A549 (cell line): ENCODE results near the gene MED13L. TPM values are rescaled to one million over a fixed set of nuclear protein-coding genes. Genes with fewer than 3 reads are reported as not detected.

Experiments used
- ATAC-seq, 2 experiments: fragments of 200-7000 bp in 1 of 2; fragments of >200 bp in 1 of 2; cut with Nextera tagmentation in 1 of 2; cut with Tn5 transposase in 1 of 2; 3 replicates each; pipeline versions ENCODE4 v1.8.0 to v1.9.1; 2018 to 2020; ENCODE audit warnings: mild to moderate bottlenecking in 1 of 2, moderate library complexity in 1 of 2
- CTCF ChIA-PET: fragments of 300-600 bp; sonication (Branson Sonifier 250); formaldehyde crosslinking; extraction: SDS; loops from one replicate; lab custom pipeline; 2021; ENCODE audit warnings: antibody characterized with exemption, inconsistent platforms; lab: Yijun Ruan, JAX
- POLR2A ChIA-PET: fragments of 350-600 bp; formaldehyde crosslinking; extraction: SDS; loops from one replicate; lab custom pipeline; 2021; ENCODE audit warnings: antibody characterized with exemption, inconsistent platforms; lab: Yijun Ruan, JAX
- DNase-seq, 2 experiments: peaks; one replicate each; pipeline versions ENCODE4 v3.0.0 to v3.0.0-alpha.2; 2011 to 2016; ENCODE audit warnings: low read depth in 1 of 2, low spot score in 1 of 2
- FAIRE-seq: peaks from 2 replicates; lab custom pipeline; 2011; peaks lifted over from hg19 to GRCh38; lab: Jason Lieb, UNC
- H3K27ac ChIP-seq, 2 experiments: fragments of >200 bp; sonication (Bioruptor Twin); formaldehyde crosslinking; 3 replicates each; pipeline ENCODE4 v1.5.1; 2016 to 2017
- H3K4me1 ChIP-seq: fragments of >200 bp; sonication (Bioruptor Twin); formaldehyde crosslinking; 3 replicates; pipeline ENCODE4 v1.6.1; 2016
- H3K4me2 ChIP-seq: fragments of >200 bp; sonication (Bioruptor Twin); formaldehyde crosslinking; 3 replicates; pipeline ENCODE4 v1.6.1; 2016
- H3K4me3 ChIP-seq: fragments of >200 bp; sonication (Bioruptor Twin); formaldehyde crosslinking; 3 replicates; pipeline ENCODE4 v1.5.1; 2016
- H3K9me3 ChIP-seq: fragments of >200 bp; sonication (Bioruptor Twin); formaldehyde crosslinking; 3 replicates; pipeline ENCODE4 v1.6.1; 2016
- BHLHE40 ChIP-seq: IDR thresholded peaks from 2 replicates; pipeline ENCODE4 v1.6.1; 2012; ENCODE audit warnings: low read depth, low read length, inconsistent platforms
- CBX8 ChIP-seq: fragments of 200-600 bp; sonication (generic); IDR thresholded peaks from 2 replicates; pipeline ENCODE4 v1.6.1; 2016
- CEBPB ChIP-seq, 2 experiments: fragments of >200 bp in 1 of 2; sonication (Bioruptor Twin) in 1 of 2; formaldehyde crosslinking in 1 of 2; IDR thresholded peaks; 2 replicates each; pipeline ENCODE4 v1.6.1; 2012 to 2016
- FOSL2 ChIP-seq, 2 experiments: fragments of 450-650 bp in 1 of 2; fragments of >200 bp in 1 of 2; sonication (Bioruptor Twin) in 1 of 2; formaldehyde crosslinking; IDR thresholded peaks; 2 replicates each; pipeline versions ENCODE4 v1.5.0 to v1.6.1; 2016 to 2020; ENCODE audit warnings: mild to moderate bottlenecking in 1 of 2, moderate library complexity in 1 of 2
- RCOR1 ChIP-seq: fragments of 150-350 bp; IDR thresholded peaks from 2 replicates; pipeline ENCODE4 v1.6.1; 2014; ENCODE audit warnings: antibody characterized with exemption, low read length, low read depth
- RNF2 ChIP-seq: fragments of 200-600 bp; sonication (generic); IDR thresholded peaks from 2 replicates; pipeline ENCODE4 v1.6.1; 2016; ENCODE audit warnings: low read depth, mild to moderate bottlenecking, antibody characterized with exemption, moderate library complexity, borderline replicate concordance
- ZNF302 ChIP-seq: fragments of 250-450 bp; sonication (Bioruptor Pico); IDR thresholded peaks from 2 replicates; pipeline ENCODE4 v1.9.0; 2021; ENCODE audit warnings: inconsistent platforms, mild to moderate bottlenecking, moderate library complexity
- ZSCAN20 ChIP-seq: fragments of 250-450 bp; sonication (Bioruptor Pico); IDR thresholded peaks from 2 replicates; pipeline ENCODE4 v1.8.0; 2022; ENCODE audit warnings: mild to moderate bottlenecking, moderate library complexity
- WGBS: methylation state at CpG from one replicate; pipeline ENCODE4 v1.1.6; 2017; ENCODE audit errors: missing lambda C conversion rate; 5-methylcytosine and 5-hydroxymethylcytosine counted together
- polyA plus RNA-seq, 4 experiments: library from polyadenylated mRNA; depleted of rRNA in 3 of 4; stranded (reverse); fragments of >200 nt; fragmentation: RNase III in 1 of 4; extraction: RNeasy Plus Mini Kit Qiagen cat#74134 plus additional on column Dnase treatment in 1 of 4; gene quantifications; 2 replicates in 3 of 4; 3 replicates in 1 of 4; pipeline ENCODE4 v1.2.3, GENCODE V29; 2011 to 2017
- TF ChIP-seq, protein P1 (sequence below): fragments of 450-650 bp; IDR thresholded peaks from 2 replicates; pipeline ENCODE4 v1.6.1; 2014; ENCODE audit warnings: antibody characterized with exemption
- TF ChIP-seq, protein P2 (sequence below): IDR thresholded peaks from 2 replicates; pipeline ENCODE4 v1.6.1; 2012
- TF ChIP-seq, protein P3 (sequence below): fragments of 250-450 bp; sonication (Bioruptor Pico); IDR thresholded peaks from 2 replicates; pipeline ENCODE4 v1.5.0; 2021; ENCODE audit warnings: mild to moderate bottlenecking, moderate library complexity, borderline replicate concordance
- TF ChIP-seq, protein P4 (sequence below): fragments of >200 bp; sonication (Bioruptor Twin); formaldehyde crosslinking; IDR thresholded peaks from 3 replicates; pipeline ENCODE4 v1.5.1; 2016

Gene MED13L
- polyA plus RNA-seq, 2 of the 4 experiments (the other 2 are of a cell fraction), result 23.2 to 134 TPM

DNA sequence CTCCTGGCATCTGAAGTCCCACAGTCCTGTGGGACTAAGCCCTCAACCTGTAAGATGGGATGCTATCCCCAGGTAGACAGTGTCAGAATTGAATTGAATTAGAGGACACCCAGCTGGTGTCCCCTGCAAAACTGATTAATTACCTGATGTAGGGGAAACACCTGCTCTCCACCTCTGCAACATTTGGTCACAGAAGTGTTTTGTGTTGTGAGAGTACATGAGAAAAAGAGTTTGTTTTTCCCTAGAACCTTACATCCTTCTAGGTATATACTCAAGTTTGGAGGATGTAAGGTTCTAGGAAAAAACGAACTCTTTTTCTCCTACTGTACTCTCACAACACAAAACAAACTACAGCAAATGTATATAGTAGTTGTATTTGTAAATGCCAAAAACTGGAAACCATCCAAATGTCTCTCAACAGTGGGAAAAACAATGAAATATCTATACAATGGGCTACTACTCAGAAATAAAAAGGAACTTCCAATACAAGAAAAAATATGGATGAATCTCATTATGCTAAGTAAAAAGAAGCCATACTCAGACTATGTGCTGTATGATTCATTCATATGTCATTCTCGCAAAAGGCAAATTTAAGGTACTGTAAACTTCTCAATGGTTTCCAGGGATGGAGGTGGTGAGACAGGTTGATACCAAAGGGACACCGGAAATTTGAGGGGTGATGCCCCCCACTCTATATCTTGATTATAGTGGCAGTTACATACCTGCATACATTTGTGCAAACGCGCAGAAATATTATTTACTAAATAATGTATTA lies 160.7 kb downstream of the MED13L start:
- Histone ChIP-seq H3K9me3 (no peaks in the 10 kb centered on the region), H3K4me2 (peak overlapping the region; percentile 12; the same call in 2 of the 3 replicates), H3K4me3 (no peak overlapping the region)
- DNase-seq, result no peak
- CTCF ChIA-PET, result no interaction called here
- no peak for TF ChIP-seq CBX8
- TF ChIP-seq FOSL2 (IDR thresholded peaks at IDR 0.05), result no peak
- 0 out of 2 replicates have a peak, but pooled peaks have one; percentile 7 for TF ChIP-seq FOSL2 (CRISPR knock-in tag; IDR thresholded peaks at IDR 0.05)
- TF ChIP-seq, all 56 proteins: peak for 1
- Histone ChIP-seq H3K4me1 (peaks cover 60% of the 10 kb centered on the region), H3K27ac (no peak overlapping the region)
- ATAC-seq (peak in 1 of 2 experiments; percentile 15; a peak in 1 of 6 replicates), FAIRE-seq (no peak)
- WGBS, result 79% methylated on average over 5 of the region's 5 CpGs
- POLR2A ChIA-PET, result no interaction called here

DNA sequence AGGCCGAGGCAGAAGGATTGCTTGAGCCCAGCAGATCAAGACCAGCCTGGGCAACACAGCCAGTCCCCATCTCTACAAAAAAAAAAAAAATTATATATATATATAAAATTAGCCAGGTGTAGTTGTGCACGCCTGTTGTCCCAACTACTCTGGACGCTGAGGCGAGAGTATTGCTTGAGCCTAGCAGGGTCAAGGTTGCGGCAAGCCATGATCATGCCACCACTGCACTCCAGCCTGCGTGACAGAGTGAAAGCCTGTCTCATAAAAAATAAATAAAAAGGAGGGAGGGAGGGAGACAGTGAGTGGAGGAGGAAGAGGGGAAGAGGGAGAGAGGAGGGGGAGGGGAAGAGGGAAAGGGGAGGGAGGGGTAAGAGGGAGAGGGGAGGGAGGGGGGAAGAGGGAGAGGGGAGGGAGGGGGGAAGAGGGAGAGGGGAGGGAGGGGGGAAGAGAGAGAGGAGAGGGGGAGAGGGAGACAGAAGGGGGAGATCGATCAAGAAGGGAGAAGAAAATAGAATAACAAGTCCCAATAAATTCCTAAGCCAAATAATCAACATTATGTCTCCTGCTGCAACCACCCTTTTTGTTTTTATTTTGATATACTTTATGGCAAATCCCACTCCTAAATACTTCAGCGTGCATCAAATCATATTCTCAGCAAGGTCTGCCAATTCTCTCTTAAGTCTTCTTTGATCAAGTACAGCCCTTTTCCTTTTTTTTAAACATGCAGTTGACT lies 163.9 kb downstream of the MED13L start:
- POLR2A ChIA-PET, result no interaction called here

DNA sequence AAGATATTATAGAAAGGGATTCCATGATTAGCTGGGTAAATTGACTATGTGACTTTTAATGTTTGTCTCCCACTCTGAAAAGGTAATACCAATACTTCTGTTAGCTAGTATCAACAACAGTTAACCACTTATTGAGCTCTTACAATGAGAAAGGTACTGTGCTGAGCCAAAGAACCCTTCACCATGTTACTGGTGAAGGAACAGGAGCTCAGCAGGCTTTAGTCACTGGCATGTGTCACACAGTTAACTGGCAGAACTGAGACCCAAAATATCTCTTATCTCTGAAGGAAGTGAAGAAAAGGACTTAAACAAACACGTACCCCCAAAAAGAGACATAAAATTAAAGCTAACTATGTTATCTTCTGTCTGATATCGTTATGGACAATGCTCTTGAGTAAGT lies 170.6 kb downstream of the MED13L start:
- DNase-seq, result no peak
- H3K4me2 ChIP-seq, result no peak overlapping the region
- no peak overlapping the region for H3K4me3 ChIP-seq
- WGBS, result 84% methylated on average over 2 of the region's 2 CpGs
- ChIA-PET CTCF (interaction anchor here (0.7 to 1.3 kb wide), 2 partner anchors 28 to 37 kb away, joined by 3 read pairs; no protein-coding TSS in a partner anchor), POLR2A (no interaction called here)
- no peak overlapping the region for H3K27ac ChIP-seq
- no peak for TF ChIP-seq ZSCAN20
- TF ChIP-seq, protein P1, sequence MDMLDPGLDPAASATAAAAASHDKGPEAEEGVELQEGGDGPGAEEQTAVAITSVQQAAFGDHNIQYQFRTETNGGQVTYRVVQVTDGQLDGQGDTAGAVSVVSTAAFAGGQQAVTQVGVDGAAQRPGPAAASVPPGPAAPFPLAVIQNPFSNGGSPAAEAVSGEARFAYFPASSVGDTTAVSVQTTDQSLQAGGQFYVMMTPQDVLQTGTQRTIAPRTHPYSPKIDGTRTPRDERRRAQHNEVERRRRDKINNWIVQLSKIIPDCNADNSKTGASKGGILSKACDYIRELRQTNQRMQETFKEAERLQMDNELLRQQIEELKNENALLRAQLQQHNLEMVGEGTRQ, result no peak
- no peak for TF ChIP-seq BHLHE40
- no peak for TF ChIP-seq RCOR1
- no peak for TF ChIP-seq RNF2
- TF ChIP-seq, protein P2, sequence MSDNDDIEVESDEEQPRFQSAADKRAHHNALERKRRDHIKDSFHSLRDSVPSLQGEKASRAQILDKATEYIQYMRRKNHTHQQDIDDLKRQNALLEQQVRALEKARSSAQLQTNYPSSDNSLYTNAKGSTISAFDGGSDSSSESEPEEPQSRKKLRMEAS, result no peak
- no peaks in the 10 kb centered on the region for H3K9me3 ChIP-seq
- H3K4me1 ChIP-seq, result peaks cover 8% of the 10 kb centered on the region; the same call in 2 of the 3 replicates
- no peak for ATAC-seq
- no peak for FAIRE-seq

More for the DNA sequence above, 163.9 kb downstream of the MED13L start:
- CTCF ChIA-PET, result no interaction called here
- no peak for ATAC-seq
- peak overlapping the region; percentile 4; the same call in 1 of the 3 replicates for H3K4me2 ChIP-seq
- H3K4me1 ChIP-seq, result peaks cover 45% of the 10 kb centered on the region
- no peak for FAIRE-seq
- TF ChIP-seq, protein P3, sequence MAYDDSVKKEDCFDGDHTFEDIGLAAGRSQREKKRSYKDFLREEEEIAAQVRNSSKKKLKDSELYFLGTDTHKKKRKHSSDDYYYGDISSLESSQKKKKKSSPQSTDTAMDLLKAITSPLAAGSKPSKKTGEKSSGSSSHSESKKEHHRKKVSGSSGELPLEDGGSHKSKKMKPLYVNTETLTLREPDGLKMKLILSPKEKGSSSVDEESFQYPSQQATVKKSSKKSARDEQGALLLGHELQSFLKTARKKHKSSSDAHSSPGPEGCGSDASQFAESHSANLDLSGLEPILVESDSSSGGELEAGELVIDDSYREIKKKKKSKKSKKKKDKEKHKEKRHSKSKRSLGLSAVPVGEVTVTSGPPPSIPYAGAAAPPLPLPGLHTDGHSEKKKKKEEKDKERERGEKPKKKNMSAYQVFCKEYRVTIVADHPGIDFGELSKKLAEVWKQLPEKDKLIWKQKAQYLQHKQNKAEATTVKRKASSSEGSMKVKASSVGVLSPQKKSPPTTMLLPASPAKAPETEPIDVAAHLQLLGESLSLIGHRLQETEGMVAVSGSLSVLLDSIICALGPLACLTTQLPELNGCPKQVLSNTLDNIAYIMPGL (CRISPR knock-in tag), result no peak
- TF ChIP-seq ZNF302 (CRISPR knock-in tag), result no peak
- no peak for TF ChIP-seq CEBPB (IDR thresholded peaks at IDR 0.05)
- TF ChIP-seq, protein P4, sequence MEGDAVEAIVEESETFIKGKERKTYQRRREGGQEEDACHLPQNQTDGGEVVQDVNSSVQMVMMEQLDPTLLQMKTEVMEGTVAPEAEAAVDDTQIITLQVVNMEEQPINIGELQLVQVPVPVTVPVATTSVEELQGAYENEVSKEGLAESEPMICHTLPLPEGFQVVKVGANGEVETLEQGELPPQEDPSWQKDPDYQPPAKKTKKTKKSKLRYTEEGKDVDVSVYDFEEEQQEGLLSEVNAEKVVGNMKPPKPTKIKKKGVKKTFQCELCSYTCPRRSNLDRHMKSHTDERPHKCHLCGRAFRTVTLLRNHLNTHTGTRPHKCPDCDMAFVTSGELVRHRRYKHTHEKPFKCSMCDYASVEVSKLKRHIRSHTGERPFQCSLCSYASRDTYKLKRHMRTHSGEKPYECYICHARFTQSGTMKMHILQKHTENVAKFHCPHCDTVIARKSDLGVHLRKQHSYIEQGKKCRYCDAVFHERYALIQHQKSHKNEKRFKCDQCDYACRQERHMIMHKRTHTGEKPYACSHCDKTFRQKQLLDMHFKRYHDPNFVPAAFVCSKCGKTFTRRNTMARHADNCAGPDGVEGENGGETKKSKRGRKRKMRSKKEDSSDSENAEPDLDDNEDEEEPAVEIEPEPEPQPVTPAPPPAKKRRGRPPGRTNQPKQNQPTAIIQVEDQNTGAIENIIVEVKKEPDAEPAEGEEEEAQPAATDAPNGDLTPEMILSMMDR, result no peak
- WGBS, result 88% methylated on average over 8 of the region's 8 CpGs
- H3K4me3 ChIP-seq, result no peak overlapping the region
- H3K9me3 ChIP-seq, result no peaks in the 10 kb centered on the region
- DNase-seq, result no peak
- no peak overlapping the region; a peak in 1 of 6 replicates for H3K27ac ChIP-seq
